HG03045 (cell line): ENCODE data around the gene SCN4B.
"Not testable (repeated sequence)": the region's sequence is repeated elsewhere in the genome, so short reads cannot be mapped to it uniquely, and the experiment has no call there.

ENCODE experiments used
- ATAC-seq: cut with Tn5 transposase; IDR thresholded peaks from one replicate; pipeline ENCODE4 v1.9.1; 2021; ENCODE audit warnings: mild to moderate bottlenecking, moderate library complexity; ENCODE audit not compliant: unreplicated experiment

SCN4B gene, protein sequence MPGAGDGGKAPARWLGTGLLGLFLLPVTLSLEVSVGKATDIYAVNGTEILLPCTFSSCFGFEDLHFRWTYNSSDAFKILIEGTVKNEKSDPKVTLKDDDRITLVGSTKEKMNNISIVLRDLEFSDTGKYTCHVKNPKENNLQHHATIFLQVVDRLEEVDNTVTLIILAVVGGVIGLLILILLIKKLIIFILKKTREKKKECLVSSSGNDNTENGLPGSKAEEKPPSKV

DNA sequence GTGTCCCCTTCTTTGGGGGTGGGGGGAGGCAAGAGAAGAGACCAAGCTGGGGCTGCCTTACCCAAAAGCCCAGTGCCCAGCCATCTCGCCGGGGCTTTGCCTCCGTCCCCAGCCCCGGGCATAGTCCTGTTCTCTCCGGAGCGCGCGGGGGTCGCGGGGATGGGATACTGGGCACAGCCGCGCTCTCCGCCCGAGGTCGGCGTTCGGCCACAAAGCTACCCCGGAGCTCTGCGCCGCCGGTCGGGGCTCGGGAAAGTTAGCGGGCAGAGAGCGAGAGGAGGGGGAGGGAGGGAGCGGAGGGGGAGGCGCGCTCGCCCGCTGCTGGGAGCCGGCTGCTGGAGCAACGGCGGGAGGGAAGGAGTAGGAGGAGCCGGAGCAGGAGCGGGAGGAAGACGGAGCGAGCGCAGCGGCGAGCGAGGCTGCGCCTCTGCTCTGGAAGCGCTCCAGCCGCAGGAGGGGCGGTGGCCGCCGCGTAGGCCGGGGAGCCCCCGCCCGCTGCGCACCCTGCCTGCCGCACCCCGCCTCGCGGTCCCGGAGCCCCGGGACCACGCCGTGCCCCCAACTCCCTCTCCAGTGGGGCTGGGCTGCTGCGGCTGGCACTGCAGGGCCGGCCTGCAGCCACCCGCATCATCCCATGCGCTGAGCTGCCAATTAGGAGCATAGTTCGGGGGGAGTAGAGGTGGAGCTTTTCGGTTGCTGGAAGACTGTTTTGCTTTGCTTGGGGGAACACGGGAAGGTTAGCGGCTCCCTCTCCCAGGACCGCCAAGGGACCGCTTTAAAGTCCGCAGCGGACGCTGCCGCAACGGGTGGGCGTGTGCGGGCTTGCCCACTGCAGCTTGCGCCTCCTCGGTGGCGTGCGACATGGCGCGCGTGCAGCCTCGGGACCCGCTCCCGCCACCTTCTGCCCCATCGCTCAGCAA lies at the start of gene SCN4B:
SCN4B (minus strand) TSS at position 272 of the 920 bp plus-strand sequence; CDS start at position 122, 150 bp downstream.
- no peak for ATAC-seq

DNA sequence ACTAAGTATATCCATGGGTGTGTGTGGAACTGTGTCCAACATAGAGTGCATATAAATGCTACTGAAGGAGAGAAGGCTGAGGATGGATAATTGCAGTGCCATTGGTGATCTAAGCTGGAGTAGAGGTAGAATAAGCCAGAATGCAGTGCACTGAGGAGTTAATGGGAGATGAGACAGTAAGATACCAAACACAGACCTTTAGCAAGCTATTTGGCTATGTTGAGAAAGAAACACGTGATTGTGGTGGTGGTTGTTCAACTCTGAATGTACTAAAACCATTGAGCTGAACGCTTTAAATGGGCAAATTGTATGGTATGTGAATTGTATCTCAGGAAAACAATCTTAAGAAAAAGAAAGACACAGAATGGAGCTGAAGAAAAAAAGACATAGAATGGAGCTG lies 49.3 kb upstream of the SCN4B start:
- no peak for ATAC-seq

DNA sequence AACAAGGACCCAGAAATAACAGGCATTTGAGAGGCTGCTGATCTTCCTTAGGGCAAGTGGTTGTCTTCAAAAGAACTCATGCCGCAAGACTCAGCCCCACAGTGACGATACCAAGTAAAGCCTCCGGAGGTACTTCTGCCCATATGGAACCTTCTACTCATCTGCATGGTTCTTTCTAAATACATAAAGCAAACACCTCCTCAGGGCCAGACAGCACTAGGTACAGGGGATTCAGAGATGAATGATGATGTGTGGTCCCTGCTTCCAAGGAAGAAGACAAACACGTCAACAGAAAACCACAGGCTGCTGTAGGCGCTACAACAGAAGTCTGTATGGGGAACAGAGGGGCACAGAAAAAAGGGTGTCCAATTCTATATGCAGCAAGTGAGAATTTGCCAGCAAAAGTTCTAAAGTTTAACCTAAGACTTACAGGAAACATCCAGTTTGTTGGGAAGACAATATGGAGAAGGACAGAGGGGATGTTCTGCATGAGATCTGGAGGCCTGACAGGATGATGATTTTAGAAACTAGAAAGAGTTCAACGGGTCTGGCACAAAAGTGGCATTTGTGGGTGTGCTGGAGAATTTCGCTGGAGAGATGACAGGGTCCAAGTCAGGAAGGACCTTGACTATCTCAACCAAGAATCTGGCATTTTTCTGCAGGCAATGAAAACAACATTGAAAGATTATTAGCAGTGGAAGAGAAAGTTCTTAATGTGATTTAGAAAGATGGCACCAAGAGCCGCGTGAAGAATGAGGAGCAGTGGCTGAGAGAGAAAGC lies 48.5 kb upstream of the SCN4B start:
- no peak for ATAC-seq

DNA sequence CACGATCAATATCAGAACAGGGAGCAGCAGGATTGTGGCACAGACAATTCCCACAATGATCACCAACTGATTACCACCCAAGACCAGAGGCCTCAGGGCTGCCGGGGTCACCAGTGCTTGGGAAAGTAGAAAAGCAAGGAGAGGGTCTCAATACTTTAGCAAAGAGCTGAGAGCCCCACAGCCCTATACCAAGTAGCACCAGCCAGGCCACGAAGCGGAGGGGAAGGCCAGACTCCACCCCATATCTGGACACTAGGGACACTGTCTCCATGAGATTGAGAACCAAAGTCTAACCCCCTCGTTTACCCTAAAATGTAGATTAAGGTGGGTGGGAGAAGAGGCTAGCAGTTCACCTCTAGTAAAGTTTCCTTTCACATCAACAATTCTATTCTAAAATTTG lies 47.9 kb upstream of the SCN4B start:
- ATAC-seq, result no peak

DNA sequence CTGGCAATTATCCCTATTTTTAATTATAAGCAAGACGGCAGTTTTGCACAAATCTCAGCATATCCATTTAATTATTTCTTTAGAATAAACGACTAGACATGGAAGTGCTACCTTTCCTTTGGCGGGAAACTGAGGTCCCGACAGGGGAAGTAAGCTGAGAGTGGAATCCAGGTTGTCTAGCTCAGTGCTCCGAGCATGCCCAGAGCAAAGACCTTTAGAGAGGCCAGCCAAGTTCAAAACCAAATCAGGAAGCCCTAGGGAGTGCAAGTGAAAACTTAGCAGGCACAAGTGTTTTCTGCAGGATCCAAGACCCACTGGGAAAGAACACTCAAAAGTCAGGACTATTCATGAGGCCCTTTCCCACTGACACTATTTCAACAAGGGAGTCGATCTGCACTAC lies 46.5 kb upstream of the SCN4B start:
- ATAC-seq, result no peak

DNA sequence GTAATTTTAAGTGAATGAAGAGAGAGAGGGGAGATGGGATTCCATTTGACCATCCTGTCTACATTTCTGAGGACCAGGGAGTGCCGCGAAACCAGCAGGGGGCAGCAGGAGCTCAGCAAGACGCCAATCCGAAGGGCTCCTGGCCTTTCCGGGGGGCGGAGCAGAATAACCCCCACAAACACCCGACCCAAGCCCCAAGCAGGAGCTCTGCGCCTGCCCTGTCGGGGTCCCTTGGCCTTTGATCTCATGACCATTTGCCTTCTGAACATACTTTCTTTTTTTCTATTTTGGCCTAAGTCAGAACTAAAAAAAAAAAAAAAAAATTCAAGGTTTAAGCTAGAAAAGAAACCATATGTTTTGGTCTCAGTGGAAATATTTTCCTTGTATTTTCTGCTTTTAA lies 45.7 kb upstream of the SCN4B start:
- ATAC-seq, result no peak

DNA sequence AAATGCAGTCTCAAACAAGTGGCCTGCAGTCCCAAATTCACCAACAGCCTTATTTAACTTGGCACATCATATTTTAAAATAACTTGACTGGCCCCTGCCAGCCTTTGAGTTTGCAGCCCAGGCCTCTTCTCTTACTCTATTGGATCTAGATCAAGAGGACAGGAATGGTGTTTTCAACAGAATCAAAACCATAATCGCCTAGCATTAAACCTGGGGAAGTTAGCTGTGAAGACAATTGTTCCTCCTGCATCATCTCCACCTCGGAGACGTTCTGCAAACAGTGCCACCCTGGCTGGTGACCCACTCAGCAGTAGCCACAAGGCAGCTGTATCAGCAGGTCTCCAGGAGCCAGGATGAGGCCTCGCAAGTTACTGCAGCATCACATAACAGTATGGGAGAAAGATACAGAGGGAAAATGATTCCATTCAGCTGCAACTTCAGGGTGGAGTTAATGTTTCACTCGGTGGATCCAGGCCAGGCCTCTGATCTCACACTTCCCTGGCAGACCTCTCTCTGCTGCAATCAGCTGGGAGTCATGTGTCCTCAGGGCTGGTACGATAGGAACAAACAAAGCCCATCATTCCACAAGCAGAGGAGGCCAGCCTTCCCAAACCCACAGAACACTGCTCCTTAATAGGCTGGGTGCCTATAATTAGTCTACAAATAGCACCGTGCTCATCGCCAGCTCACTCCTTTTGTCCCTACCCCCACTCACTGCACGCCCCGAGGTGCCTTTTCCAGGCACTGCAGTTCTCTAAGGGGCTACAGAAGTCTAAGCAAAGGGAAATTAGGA lies 42.4 kb upstream of the SCN4B start:
- no peak for ATAC-seq

DNA sequence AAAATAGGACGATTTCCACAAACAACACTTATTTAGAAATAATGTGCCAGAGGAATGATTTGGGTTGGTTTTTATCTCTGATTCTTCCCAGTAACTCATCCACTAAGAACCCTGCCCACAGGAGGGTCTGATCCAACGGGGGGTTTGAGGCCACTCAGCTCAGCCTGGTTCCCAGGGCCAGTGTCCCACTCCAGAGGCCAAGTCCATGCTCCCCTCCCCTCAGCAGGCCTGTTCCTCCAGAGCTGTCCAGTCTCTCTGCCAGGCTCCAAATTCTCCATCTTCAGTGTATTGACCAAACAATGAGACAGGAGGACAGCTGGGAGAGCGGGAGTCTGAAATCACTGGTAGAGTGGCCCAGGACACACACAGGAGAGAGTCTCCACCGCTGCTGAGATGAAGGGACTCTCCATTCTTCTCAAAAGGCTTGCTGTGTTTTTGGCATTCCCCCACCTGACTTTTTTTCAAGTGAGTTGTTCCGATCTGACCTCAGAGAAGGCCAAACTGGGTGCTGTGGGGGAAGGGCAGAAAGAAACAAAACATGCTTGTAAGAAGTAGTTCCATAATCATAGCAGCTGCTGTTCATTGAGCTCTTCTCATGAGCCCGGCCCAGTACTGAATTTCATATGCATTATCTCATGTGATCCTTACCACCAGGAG lies 41.4 kb upstream of the SCN4B start:
- no peak for ATAC-seq

DNA sequence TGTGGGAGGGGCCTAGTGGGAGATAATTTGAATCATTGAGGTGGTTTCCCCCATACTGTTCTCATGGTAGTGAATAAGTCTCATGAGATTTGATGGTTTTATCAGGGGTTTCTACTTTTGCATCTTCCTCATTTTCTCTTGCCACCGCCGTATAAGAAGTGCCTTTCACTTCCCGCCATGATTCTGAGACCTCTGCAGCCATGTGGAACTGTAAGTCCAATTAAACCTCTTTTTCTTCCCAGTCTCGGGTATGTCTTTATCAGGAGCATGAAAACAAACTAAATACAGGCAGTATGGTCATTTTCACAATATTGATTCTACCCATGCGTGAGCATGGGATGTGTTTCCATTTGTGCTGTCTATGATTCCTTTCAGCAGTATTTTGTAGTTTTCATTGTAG lies 40.2 kb upstream of the SCN4B start:
- ATAC-seq, result not testable (repeated sequence)

DNA sequence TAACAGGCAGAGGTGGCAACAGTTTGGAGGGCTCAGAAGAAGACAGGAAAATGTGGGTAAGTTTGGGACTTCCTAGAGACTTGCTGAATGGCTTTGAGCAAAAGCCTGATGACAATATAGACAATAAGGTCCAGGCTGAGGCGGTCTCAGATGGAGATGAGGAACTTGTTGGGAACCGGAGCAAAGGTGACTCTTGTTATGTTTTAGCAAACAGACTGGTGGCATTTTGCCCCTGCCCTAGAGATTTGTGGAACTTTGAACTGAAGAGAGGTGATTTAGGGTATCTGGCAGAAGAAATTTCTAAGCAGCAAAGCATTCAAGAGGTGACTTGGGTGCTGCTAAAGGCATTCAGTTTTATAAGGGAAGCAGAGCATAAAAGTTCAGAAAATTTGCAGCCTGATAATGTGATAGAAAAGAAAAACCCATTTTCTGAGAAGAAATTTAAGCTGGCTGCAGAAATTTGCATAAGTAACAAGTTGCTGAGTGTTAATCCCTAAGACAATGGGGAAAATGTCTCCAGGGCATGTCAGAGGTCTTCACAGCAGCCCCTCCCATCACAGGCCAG lies 38.4 kb upstream of the SCN4B start:
- ATAC-seq, result not testable (repeated sequence)

DNA sequence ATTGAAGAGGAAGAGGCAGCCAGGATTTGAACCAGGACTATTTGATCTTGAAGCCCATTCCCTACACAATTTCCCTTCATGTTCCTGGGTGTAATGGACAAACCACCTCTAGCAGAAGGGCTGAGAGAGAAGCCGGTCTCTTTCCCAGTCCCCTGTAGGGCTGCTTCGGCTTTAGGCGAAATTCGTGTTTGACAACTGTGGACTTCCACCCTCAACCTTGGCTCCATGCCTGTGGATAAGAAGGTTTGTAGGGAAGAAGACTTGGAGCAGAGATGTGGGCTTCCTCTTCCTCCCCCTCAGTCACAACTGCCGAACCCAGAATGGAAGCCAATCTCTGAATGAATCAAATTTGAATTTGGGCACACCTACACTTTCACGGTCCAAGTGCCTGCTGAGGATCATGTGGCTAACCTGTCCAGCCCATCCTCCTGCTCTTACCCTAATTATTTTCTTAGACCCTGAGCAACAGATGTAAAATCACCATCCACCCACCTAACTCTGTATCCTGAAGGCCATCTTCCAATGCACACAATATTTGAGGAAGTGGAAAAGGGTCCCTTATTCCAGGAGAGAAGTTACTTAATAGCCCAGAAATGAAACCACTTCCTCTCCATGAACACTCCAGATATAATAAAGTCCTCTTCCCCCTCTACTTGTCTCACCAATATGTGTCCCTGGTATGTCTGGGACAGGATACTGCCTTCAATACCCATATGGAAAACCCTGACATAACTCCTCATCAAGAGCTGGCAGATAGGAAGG lies 33.9 kb upstream of the SCN4B start:
- no peak for ATAC-seq

DNA sequence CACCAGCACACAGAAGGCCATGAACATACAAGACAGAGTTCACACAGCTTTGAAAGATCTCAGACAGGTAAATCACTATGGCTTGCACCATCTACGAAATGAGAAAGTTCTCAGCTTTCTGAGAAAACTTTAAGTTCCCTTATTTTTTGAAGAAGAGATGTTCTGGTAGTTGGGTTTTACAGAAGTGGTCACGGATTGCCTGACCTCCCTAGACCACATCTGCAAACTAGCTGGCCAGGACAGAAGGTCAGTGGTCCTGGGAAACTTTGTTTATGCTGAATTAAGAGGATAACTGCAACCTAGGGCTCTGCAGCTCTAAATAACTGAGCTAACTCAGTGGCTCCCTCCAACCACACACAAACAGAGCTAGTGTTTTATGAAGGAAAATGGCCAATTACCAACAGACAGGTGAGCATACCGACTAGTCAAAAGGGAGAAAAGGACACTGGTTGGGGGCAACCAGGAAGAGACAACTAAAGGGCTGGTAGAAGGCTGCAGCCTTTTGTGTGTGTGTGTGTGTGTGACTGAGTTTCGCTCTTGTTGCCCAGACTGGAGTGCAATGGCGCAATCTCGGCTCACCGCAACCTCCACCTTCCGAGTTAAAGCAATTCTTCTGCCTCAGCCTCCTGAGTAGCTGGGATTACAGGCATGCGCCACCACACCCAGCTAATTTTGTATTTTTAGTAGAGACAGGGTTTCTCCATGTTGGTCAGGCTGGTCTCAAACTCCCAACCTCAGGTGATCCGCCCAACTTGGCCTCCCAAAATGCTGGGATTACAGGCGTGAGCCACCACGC lies 32.4 kb upstream of the SCN4B start:
- ATAC-seq, result no peak

DNA sequence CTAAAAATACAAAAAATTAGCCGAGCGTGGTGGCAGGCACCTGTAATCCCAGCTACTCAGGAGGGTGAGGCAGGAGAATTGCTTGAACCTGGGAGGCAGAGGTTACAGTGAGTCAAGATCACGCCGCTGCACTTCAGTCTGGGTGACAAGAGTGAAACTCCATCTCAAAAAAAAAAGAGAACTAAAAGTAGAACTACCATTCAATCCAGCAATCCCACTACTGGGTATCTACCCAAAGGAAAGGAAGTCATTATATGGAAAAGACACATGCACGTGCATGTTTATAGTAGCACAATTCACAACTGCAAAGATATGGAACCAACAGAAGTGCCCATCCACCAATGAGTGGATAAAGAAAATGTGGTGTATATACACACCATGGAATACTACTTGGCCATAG lies 31.1 kb upstream of the SCN4B start:
- not testable (repeated sequence) for ATAC-seq

DNA sequence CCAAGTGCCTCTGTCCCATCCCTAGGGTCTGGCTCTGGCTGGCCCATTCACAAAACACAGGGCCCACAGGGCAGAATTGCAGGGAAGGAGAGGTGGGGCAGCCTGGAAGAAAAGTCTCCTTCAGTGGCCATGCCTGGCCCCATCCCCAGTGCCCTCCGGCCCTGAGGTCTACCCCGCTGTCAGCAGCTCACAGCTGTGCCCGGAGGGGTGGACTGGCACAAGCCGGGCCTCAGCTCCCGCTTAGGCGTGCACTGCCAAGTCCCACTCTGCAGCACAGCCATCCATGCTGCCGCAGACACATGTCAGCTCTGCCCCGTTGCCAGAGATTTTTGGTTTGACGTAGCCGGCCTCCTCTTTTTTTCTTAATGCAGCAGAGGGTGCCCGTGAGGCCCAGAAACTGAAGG lies 27.7 kb upstream of the SCN4B start:
- no peak for ATAC-seq

DNA sequence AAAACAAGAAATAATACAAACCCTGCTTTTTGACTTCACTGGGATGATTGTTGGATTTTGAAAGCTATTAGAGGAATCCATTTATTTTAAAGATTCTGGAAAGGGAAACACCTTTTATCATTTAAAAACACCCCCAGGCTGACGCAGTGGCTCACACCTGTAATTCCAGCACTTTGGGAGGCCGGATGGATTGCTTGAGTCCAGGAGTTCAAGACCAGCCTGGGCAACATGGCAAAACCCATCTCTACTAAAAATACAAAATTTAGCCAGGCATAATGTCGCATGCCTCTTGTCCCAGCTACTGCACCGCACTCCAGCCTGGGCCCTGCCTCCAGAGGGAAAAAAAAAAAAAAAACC lies 24.1 kb upstream of the SCN4B start:
- no peak for ATAC-seq

DNA sequence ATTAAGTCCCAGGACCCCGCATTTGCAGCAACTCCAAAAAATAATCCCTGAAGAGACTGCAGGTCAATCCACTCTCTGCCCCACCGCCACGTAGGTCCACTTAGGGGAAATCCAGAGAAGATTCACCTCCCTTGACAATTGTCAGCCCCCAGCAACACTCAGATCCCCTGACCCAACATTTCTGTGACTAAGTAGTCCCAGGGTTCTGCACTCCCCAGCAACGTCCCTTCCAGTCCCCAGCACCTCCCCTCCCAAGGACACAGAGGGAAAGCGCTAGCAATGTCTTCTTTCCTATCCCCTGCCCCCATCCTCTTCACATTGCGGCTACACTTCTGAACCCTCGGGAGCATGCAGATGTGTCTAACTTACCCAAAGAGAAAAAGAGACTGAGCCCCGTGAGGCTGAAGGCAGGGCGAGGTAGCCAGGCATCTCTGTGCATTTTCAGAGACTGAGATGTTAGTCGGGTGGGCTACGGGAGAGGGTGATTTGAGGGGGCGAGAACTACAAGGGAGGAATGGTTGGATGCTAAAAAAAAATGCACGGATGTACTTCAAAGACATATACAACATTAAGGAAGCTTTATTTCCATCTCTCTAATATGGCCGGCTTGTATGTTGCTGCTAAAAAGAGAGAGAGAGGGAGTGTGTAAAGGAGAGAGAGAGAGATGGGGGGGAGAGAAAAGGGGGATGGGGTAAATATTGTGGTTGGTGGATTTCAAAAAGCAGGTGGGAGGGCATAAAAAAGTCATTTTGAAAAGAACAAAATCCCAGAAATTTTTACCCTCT lies 23.6 kb upstream of the SCN4B start, which contains the start of gene SCN2B:
SCN2B (minus strand) TSS at position 647 of the 785 bp plus-strand sequence; CDS start at position 439, 208 bp downstream.
- no peak for ATAC-seq
